ENCODE measurements around the gene SGMS2. TPM values are rescaled to one million over a fixed set of nuclear protein-coding genes. Genes with fewer than 3 reads are reported as not detected.
A peak's percentile ranks its signal among the peaks of the same experiment; 100 is the strongest.

Gene SGMS2
- total and polyA plus RNA-seq, 2 of the 13 experiments (the other 11 are each of a cell fraction or from before 2014, with no cell fraction given), result 1.2 to 1.7 TPM

DNA sequence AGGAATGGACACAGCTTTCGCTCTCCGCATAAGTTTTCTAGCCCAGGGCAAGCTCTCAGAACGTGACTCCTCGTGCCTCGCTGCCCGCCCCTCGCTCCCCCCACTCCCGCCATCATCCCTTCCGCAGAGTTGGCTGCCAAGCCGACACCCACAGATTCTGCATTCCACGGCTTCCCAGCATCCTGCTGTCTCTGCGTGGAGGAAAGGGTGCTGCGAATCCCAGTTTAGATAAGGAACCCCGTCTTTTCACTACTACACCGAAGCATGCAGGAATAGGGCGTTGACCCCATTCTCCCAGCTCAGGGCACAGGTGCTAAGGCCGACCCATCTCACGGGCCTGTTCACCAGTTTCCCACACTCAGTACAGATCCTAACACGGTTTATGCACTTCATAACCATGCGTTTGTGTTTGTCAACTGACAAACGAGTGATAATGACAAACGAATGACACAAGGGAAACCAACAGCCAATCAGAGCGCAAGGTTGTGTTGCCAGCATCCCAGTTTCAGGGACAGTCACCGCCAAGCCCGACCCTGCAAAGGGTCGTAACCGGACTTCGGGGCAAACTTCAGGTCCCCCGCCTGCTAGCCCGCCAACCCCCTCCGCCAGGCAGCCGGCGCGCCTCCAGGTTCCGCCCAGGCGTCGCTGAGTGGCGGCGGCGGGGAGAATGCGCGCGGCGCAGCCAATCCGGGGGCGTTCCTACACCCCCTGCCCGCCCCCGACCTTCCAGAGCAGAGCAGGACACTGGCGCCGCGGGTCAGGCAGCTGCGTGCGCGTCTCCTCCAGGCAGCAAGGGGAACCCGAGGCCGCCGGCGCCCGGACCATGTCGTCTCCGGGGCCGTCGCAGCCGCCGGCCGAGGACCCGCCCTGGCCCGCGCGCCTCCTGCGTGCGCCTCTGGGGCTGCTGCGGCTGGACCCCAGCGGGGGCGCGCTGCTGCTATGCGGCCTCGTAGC lies 106.4 kb downstream of the SGMS2 start, which contains the start of gene CYP2U1 (continued):
- TF ChIP-seq ZMYM4 (CRISPR knock-in tag; IDR thresholded peaks at IDR 0.05) (peak; percentile 79), FOXO1 (CRISPR knock-in tag; IDR thresholded peaks at IDR 0.05) (no peak), EP300 (IDR thresholded peaks at IDR 0.05; ENCODE audit: low read depth in 2 of 2, low read length in 2 of 2) (no peak), EP300 (CRISPR knock-in tag; IDR thresholded peaks at IDR 0.05; ENCODE audit: borderline replicate concordance) (no peak), ZNF589 (CRISPR knock-in tag; conservative IDR thresholded peaks at IDR 0.05) (no peak), FIP1L1 (IDR thresholded peaks at IDR 0.05; ENCODE audit: borderline replicate concordance, insufficient read depth, low read depth, low read length) (no peak), XRCC5 (optimal IDR thresholded peaks at IDR 0.05; ENCODE audit: low read length) (peak; percentile 25), FLYWCH1 (CRISPR knock-in tag; IDR thresholded peaks at IDR 0.05) (no peak), ZNF251 (CRISPR knock-in tag; IDR thresholded peaks at IDR 0.05) (no peak), ZSCAN21 (CRISPR knock-in tag; IDR thresholded peaks at IDR 0.05; ENCODE audit: borderline replicate concordance) (peak; percentile 56; the same call in 1 of the 2 replicates), ZBTB7B (CRISPR knock-in tag; IDR thresholded peaks at IDR 0.05) (peak; percentile 61), SP140L (CRISPR knock-in tag; IDR thresholded peaks at IDR 0.05; ENCODE audit: borderline replicate concordance) (no peak), ZNF713 (CRISPR knock-in tag; IDR thresholded peaks at IDR 0.05) (no peak), HMG20A (CRISPR knock-in tag; IDR thresholded peaks at IDR 0.05; ENCODE audit: borderline replicate concordance) (no peak), TEAD2 (CRISPR knock-in tag; IDR thresholded peaks at IDR 0.05) (no peak), RELA (CRISPR knock-in tag; IDR thresholded peaks at IDR 0.05) (no peak), HNRNPUL1 (IDR thresholded peaks at IDR 0.05; ENCODE audit: low read depth, low read length) (no peak)
- TF ChIP-seq, protein P1, sequence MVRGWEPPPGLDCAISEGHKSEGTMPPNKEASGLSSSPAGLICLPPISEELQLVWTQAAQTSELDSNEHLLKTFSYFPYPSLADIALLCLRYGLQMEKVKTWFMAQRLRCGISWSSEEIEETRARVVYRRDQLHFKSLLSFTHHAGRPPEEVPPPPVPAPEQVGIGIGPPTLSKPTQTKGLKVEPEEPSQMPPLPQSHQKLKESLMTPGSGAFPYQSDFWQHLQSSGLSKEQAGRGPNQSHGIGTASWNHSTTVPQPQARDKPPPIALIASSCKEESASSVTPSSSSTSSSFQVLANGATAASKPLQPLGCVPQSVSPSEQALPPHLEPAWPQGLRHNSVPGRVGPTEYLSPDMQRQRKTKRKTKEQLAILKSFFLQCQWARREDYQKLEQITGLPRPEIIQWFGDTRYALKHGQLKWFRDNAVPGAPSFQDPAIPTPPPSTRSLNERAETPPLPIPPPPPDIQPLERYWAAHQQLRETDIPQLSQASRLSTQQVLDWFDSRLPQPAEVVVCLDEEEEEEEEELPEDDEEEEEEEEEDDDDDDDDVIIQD (CRISPR knock-in tag; IDR thresholded peaks at IDR 0.05; ENCODE audit: low read depth), result no peak
- TF ChIP-seq, protein P2, sequence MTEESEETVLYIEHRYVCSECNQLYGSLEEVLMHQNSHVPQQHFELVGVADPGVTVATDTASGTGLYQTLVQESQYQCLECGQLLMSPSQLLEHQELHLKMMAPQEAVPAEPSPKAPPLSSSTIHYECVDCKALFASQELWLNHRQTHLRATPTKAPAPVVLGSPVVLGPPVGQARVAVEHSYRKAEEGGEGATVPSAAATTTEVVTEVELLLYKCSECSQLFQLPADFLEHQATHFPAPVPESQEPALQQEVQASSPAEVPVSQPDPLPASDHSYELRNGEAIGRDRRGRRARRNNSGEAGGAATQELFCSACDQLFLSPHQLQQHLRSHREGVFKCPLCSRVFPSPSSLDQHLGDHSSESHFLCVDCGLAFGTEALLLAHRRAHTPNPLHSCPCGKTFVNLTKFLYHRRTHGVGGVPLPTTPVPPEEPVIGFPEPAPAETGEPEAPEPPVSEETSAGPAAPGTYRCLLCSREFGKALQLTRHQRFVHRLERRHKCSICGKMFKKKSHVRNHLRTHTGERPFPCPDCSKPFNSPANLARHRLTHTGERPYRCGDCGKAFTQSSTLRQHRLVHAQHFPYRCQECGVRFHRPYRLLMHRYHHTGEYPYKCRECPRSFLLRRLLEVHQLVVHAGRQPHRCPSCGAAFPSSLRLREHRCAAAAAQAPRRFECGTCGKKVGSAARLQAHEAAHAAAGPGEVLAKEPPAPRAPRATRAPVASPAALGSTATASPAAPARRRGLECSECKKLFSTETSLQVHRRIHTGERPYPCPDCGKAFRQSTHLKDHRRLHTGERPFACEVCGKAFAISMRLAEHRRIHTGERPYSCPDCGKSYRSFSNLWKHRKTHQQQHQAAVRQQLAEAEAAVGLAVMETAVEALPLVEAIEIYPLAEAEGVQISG (CRISPR knock-in tag; IDR thresholded peaks at IDR 0.05), result peak; percentile 53; the same call in 1 of the 2 replicates
- TF ChIP-seq, protein P3, sequence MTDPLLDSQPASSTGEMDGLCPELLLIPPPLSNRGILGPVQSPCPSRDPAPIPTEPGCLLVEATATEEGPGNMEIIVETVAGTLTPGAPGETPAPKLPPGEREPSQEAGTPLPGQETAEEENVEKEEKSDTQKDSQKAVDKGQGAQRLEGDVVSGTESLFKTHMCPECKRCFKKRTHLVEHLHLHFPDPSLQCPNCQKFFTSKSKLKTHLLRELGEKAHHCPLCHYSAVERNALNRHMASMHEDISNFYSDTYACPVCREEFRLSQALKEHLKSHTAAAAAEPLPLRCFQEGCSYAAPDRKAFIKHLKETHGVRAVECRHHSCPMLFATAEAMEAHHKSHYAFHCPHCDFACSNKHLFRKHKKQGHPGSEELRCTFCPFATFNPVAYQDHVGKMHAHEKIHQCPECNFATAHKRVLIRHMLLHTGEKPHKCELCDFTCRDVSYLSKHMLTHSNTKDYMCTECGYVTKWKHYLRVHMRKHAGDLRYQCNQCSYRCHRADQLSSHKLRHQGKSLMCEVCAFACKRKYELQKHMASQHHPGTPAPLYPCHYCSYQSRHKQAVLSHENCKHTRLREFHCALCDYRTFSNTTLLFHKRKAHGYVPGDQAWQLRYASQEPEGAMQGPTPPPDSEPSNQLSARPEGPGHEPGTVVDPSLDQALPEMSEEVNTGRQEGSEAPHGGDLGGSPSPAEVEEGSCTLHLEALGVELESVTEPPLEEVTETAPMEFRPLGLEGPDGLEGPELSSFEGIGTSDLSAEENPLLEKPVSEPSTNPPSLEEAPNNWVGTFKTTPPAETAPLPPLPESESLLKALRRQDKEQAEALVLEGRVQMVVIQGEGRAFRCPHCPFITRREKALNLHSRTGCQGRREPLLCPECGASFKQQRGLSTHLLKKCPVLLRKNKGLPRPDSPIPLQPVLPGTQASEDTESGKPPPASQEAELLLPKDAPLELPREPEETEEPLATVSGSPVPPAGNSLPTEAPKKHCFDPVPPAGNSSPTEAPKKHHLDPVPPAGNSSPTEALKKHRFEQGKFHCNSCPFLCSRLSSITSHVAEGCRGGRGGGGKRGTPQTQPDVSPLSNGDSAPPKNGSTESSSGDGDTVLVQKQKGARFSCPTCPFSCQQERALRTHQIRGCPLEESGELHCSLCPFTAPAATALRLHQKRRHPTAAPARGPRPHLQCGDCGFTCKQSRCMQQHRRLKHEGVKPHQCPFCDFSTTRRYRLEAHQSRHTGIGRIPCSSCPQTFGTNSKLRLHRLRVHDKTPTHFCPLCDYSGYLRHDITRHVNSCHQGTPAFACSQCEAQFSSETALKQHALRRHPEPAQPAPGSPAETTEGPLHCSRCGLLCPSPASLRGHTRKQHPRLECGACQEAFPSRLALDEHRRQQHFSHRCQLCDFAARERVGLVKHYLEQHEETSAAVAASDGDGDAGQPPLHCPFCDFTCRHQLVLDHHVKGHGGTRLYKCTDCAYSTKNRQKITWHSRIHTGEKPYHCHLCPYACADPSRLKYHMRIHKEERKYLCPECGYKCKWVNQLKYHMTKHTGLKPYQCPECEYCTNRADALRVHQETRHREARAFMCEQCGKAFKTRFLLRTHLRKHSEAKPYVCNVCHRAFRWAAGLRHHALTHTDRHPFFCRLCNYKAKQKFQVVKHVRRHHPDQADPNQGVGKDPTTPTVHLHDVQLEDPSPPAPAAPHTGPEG (CRISPR knock-in tag; IDR thresholded peaks at IDR 0.05), result no peak
